NCI-H82 (cell line): Measurements from ENCODE around the gene SCN8A.

Source experiments
- DNase-seq: peaks from one replicate; lab custom pipeline; 2025; lab: John Stamatoyannopoulos, UW

SCN8A gene

GRCh38 chr12:51834411-51834810, 243.4 kb downstream of the SCN8A start:
- DNase-seq = no peak

GRCh38 chr12:51836041-51836826, 245.2 kb downstream of the SCN8A start:
- DNase-seq = peak; percentile 54

DNA sequence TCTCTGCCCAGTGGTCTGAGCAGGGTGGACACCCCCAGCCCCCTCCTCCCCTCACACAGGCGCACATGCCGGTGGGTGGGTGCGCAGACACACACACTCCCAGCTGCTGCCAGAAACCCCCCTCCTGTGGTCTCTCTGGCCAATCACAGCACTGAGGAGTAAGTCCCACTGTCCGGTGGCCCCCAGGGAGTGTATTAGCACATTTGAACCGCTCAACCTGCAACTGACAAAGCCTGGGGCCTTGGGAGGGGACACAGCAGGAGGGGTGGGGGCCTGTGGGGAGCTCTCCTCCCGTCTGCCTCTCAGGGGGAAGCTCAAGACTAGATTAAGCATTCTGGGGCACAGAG, 245.8 kb downstream of the SCN8A start:
- no peak for DNase-seq

DNA sequence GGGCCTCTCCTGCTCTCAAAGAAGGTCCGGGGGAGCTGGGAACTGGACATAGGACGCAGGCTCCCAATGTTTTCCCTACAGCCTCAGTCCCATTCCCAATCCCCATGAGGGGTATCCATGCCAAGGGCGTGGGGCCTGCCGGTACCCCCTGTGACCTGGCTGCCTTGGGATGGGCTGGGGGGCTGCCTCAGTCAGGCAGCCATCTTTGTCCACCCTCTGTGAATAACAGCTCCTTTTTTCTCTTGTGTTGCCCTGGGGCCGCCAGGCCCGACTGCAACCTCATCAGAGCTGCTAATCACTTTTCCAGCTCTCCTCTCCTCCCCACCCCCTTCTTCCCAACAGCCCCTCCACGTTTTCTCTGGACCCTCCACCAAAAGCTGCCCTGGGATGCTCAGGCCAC, 246.3 kb downstream of the SCN8A start:
- DNase-seq = no peak

DNA sequence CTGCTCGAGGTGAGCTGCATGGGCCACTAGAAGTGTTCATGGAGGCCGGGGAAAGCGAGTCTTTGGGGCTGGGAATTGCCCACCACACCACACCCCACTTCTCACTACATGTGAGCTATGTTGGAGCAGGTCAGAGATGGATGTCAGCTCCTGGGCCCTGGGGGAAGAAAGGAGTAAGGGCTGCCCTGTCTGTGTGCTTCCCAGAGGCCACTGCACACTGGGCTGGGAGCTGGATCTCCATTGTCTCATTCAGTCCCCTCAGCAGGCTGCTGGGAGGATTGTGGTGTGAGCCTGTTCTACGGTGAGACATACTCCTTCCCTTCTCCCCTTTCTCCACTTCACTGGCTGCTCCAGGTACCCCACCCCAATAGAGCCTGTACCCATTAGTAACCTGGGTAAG, 247.0 kb downstream of the SCN8A start:
- DNase-seq = no peak

GRCh38 chr12:51838762-51839161, 247.7 kb downstream of the SCN8A start:
- no peak for DNase-seq

GRCh38 chr12:51839310-51839947, 248.4 kb downstream of the SCN8A start:
- DNase-seq = no peak

DNA sequence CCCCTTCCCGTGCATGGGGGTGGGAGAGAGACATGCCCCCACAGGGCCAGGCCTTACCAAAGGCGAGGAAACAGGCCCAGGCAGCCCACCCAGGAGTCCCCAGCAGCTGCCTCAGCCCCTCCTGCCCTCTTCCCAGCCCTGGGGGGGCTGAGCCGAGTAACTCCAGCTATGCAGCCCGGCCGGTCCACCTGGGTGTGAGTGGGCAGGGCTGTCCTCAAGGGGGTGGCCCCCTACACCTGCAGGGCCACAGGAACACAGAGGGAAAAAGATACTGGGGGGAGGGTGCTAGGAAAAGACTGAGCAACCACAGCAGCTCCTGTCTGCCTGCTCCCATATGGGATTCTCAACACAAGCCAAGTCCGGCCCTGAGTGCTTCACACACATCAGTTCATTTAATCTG, 249.9 kb downstream of the SCN8A start:
- no peak for DNase-seq

GRCh38 chr12:51841727-51842126, 250.7 kb downstream of the SCN8A start:
- DNase-seq = no peak

DNA sequence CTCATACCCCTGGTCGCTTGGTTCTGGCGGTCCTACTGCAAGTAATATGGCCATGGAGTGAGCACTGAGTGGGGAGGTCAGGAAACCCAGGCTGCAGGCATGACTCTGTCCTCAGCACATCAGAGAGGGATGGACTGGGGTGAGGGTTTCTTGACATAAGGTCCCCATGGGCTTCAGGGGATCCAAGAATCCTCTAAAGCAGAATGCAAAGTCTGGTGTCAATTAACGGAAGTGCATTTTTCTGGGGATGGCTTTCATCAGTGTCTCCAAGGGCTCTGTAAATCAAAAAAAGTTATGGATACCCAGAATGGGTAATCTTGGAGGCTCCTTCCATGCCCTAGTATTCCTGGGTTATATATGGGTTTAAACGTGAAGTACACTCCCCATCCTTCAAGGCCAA, 253.8 kb downstream of the SCN8A start:
- DNase-seq = no peak

DNA sequence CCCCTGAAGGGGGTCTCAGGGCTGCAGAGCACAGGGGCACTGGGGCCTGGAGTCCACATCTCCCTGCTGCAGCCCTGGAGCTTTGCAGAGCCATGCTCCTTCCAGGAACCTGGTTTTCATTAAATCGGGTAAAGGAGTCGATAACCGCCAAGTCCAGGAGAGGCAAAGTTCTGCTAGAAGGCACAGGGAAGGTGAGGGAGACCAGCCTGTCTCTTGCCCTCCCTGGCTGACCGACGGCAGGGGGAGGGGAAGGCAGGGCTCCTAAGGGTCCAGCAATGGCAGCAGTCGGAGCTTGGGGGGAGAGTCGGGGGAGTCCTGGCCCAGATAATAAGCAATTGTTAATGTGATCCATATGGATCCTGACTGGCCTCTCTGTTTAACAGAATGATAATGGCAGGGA, 254.4 kb downstream of the SCN8A start:
- DNase-seq = no peak

DNA sequence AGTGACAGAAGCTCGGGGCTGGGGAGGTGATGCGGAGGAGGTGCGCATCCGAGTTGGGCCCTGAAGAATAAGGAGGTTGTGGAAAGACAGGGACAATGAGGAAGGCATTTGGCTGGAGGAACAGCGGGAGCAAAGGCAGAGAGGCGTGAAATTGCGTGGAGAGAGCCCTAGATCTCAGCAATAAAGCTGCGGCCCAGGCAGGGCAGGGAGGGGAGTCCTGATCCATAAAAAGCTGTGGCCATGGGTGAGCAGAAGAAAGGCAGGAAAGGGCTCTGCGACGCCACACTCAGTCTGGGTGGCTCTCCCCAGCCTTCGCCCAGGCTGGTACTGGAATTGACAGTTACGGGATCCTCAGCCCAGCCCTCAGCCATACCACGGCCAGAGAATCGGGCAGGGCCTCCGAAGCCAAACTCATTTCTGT, 255.2 kb downstream of the SCN8A start:
- no peak for DNase-seq

- peak; percentile 78 for DNase-seq
Observed at GRCh38 chr12:51846911-51847642, 256.0 kb downstream of the SCN8A start.

GRCh38 chr12:51847643-51848325, 256.8 kb downstream of the SCN8A start:
- DNase-seq = no peak

DNA sequence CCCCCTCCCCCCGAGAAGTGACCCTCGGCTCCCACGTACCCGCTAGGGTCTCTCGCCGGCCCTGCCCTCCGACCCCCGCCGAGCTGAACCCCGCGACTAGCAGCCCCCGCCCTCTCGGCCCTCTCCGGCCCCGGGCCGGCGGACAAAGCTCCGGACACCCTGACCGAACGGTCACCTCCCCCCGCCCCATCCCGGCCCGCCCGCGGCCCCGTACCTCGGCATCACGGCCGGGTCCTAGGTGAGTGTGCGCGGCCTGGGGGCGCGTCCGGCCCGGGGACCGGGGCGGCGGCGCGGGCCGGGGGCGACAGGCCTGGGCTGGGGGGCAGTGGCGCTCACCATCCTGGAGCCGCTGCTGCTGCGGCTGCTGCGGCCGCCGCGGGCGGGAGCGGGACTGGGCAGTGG, 257.3 kb downstream of the SCN8A start, which contains the start of gene FIGNL2:
FIGNL2 (minus strand) TSS at position 393 of the 402 bp plus-strand sequence. CDS start 26,305 bp downstream, outside the sequence.
- DNase-seq = no peak

DNA sequence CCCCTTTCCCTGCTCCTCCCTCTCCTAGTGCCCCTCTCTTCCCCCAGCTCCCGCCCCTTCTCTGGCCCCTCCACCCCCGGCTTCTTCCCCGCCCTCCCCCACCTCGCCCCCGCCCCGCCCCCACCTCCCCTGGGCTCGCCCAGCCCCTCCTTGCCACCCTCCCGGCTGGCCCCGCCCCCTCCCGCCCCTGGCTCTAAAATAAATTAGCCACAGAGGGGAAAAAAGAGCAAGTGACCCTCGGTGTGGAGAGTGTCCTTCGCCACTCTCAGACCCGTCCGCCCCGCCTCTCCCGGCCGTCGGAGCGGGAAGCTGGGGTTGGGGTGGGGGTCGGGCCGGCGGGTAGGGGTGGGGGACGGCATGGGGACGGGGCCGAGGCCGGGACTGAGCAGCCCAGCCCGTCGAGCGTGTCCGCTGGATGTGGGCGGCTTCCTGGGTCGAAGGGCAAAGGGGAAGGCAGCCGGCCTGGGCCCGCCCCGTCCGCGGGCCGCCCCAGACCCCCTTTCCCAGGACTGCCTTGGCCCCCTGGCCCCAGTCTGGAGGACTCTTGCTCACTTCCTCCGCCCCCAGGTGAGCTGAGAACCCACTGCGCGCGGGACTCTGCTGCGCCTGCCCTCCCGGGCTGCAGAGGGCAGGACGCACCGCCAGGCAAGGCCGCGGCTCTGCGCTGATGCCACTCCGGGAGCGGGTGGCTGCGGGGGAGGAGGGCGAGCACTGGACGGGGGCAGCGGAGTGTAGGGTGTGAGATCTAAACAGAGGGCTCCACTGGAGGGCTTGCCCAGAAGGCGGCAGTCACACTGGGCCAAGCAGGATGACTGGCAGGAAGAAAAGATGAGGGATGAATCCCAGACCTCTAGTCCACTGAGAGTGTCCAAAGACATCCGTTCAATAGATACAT, 258.1 kb downstream of the SCN8A start:
- peak; percentile 59 for DNase-seq

DNA sequence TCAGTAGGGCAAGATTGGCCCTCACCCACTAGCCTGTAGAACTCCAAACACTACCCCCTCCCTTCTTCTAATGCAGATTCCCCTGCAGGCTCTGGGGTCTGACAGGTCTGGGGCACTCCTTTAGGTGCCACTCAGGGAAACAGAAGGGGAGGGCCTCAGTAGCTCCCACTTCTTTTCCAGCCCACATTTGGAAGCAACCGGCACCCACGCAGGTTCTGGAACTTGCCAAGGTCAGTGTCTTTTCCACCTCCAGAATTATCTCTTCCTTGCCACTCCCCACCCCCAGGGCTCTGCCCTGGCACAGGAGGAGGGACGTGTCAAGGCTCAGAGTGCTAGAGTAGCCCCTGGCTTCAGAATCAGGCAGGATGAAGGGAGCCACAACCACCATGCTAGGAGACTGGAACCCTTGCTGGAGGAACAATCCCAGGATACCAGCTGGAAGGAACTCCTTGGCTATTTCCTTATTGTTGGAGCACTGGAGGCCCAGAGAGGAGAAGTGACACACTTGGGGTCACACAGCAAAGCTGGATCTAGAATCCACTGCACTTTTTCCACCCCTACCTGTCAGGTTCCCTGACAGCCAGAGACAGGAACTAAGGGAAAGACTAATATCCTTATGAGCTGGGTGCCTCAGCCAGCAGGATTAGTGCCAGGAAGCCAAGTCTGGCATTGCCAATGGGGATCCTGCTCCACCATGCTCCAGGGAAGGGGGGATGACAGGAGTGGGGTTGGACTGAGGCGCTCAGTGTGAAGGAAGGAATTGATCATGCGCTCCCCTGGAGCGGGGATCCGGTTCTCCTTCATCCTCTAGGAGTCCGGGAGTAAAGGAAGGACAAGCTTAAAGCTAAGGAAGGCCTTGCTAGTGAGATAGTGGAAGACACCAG, 259.3 kb downstream of the SCN8A start:
- no peak for DNase-seq

DNA sequence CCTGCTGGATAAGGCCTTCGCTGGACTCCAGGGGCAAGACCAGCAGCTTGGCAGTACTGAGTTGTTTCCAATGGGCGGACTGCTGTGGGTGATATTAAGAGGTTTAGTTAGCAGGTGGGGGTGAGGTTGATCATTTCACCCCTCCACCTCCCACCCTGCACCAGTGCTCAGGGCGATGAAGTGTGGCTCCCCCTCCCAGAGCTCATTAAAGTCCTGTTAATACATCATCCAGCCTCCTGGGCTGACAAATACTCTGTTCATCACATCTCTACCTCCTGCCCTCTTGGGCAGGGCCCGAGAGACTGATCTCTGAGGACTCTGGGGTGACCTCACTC, 259.9 kb downstream of the SCN8A start:
- no peak for DNase-seq

DNA sequence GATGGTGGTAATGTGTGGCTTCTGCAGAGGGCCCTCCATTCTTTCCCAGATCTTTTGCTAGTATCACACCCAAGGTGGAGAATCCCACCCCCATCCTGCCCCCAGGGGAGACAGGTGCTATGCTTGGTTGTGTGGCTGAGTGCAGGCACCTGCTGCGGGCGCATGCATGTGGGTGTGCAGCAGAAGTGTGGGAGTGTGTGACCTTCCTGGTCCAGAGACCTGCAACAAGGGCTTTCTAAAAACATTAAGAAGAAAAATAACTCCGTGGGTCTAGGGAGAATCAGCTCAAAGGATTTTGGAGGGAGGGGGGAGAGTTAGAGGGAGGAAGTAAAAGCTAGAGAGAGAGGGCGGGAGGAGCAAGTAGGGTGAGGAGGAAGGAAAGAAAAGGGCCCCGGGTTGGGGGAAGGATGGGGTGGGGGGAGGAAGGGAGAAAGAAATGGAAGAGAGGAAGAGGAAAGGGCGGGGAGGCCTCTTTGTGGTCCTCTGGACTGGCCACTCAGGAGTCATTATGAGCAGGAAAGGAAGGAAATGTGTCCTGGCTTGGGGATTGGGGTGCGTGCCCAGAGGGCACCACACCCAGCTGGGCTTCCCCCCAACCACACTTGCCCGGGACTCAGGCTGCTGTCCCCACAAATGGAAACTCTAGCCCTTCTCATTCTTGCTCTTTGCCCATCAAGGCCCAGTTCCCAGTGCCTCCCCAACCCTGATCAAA, 260.5 kb downstream of the SCN8A start:
- no peak for DNase-seq
